Measurements from ENCODE around the gene HPF1. TPM values are rescaled to one million over a fixed set of nuclear protein-coding genes. Genes with fewer than 3 reads are reported as not detected.

The HPF1 gene
- total and polyA plus RNA-seq, 2 of the 8 experiments (the other 6 are each of a cell fraction or from before 2014, with no cell fraction given) = 14.1 to 32.5 TPM

DNA sequence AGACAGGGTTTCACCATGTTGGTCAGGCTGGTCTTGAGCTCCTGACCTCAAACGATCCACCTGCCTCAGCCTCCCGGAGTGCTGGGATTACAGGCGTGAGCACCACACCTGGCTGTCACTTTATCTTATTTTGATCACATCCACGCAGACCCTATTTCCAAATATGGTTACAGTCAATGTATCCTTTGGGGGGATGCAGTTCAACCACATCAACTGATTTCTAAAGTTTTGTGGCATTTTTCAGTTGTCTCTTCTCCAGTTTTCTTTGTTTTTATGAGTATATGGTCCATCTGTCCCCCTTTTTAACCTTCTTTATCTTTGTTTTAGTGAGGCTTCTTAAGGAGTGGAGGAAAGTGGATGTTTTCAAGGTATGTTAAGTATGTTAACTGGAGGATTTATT lies 4.1 kb upstream of the HPF1 start (continued):
- TF ChIP-seq TAF7 (optimal IDR thresholded peaks at IDR 0.05; ENCODE audit: borderline replicate concordance, low read depth, low read length) (no peak), BRCA1 (IDR thresholded peaks at IDR 0.05; ENCODE audit: low read depth, low read length) (no peak), SAP30 (IDR thresholded peaks at IDR 0.05; ENCODE audit: insufficient read depth, insufficient replicate concordance, low read length) (no peak), CHD1 (IDR thresholded peaks at IDR 0.05; ENCODE audit: low read depth, low read length) (no peak), HDAC2 (IDR thresholded peaks at IDR 0.05; ENCODE audit: borderline replicate concordance in 1 of 2, low read depth in 2 of 2, low read length in 2 of 2) (no peak)
